Testis (tissue), 3 donors: Measurements from ENCODE around the gene NCOA6. TPM values are rescaled to one million over a fixed set of nuclear protein-coding genes. Genes with fewer than 3 reads are reported as not detected.
A peak's percentile ranks its signal among the peaks of the same experiment; 100 is the strongest.

ENCODE experiments used
- DNase-seq: peaks from one replicate; pipeline ENCODE4 v3.0.0-alpha.2; 2019
- H3K27ac ChIP-seq, 2 donors: fragments of 200-600 bp; sonication (generic); one replicate each; pipeline ENCODE4 v1.5.1; 2019
- H3K27me3 ChIP-seq: fragments of 200-600 bp; sonication (generic); one replicate; pipeline ENCODE4 v1.5.1; 2019
- H3K36me3 ChIP-seq: fragments of 200-600 bp; sonication (generic); one replicate; pipeline ENCODE4 v1.5.1; 2017; ENCODE audit warnings: low read depth; ENCODE audit errors: missing control alignments
- H3K4me1 ChIP-seq: fragments of 200-600 bp; sonication (generic); one replicate; pipeline ENCODE4 v1.5.1; 2019
- H3K4me3 ChIP-seq, 2 donors: fragments of 200-600 bp; sonication (generic); one replicate each; pipeline ENCODE4 v1.5.1; 2017 to 2019
- H3K9me3 ChIP-seq: fragments of 200-600 bp; sonication (generic); one replicate; pipeline ENCODE4 v1.5.1; 2017
- POLR2A ChIP-seq: fragments of 450-650 bp; IDR thresholded peaks from one replicate; pipeline ENCODE4 v1.6.1; 2017; ENCODE audit warnings: antibody characterized with exemption, mild to moderate bottlenecking, moderate library complexity
- whole genome bisulfite sequencing, 2 donors: methylation state at CpG; one replicate each; pipeline ENCODE4 v1.1.5; 2018; 5-methylcytosine and 5-hydroxymethylcytosine counted together
- intact Hi-C: fragments of 100-400 bp; cut with DNase I; formaldehyde crosslinking; loops from one replicate; pipeline ENCODE4 v1.15.1; 2023; ENCODE audit warnings: low total_unique reads
- polyA plus RNA-seq: library from polyadenylated mRNA; stranded (reverse); fragments of 350-450 nt; fragmentation: Illumina TruSeq; extraction: RNeasy Lipid Tissue Mini Kit (QIAGEN cat#74804); gene quantifications from one replicate; pipeline ENCODE4 v1.2.3, GENCODE V29; 2014; ENCODE audit warnings: low read depth, low replicate concordance; ENCODE audit not compliant: insufficient read depth
- total RNA-seq, 2 donors: library from RNA; depleted of rRNA; stranded (reverse); fragments of >200 nt; gene quantifications; one replicate each; pipeline ENCODE4 v1.2.3, GENCODE V29; 2016
- TF ChIP-seq, protein P1 (sequence below), 3 experiments: fragments of 450-650 bp in 2 of 3; fragments of 200-600 bp in 1 of 3; sonication (generic) in 1 of 3; IDR thresholded peaks; one replicate each; pipeline ENCODE4 v1.5.1; 2016 to 2019; ENCODE audit warnings: antibody characterized with exemption in 3 of 3, mild to moderate bottlenecking in 2 of 3, moderate library complexity in 1 of 3

NCOA6 gene
- total and polyA plus RNA-seq, 3 donors from 2014 or later, result 45.2 to 54.4 (median 48.1) TPM

DNA sequence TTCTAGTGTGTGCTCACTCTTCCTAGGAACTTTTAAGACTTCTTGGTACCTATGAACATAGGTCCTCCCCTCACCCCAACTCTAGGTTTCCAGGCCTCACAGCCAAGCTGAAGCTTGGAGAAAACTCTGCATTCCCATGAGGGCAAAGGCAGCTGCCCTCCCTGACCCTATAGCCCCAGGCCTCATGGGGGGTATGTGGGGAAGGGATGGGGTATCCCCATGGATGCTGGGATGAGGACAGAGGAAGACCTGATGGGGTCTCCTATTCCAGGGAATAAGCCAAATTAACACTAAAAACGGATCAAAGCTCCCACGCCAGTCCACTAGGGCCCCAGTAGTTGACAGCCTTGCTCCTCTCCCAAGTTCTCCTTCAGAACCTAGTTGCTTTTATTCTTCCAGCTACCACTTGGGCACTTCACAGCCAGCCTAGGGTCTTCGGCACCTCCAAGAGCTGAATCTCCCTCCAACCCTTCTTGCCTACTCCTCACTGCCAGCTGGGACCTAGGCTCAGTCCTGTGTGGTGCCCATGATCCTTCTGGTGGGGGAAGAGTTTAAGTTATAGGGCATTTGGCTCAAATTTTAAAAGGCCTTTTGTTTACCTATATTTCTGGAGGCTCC lies 113.5 kb downstream of the NCOA6 start:
- H3K4me1 ChIP-seq, result peaks cover 11% of the 10 kb centered on the region
- no peaks in the 10 kb centered on the region for H3K9me3 ChIP-seq
- no peak overlapping the region for H3K4me3 ChIP-seq
- WGBS, 2 donors, result 93 to 95% methylated on average over 3 of the region's 3 CpGs
- no peaks in the 10 kb centered on the region for H3K36me3 ChIP-seq
- TF ChIP-seq, protein P1, sequence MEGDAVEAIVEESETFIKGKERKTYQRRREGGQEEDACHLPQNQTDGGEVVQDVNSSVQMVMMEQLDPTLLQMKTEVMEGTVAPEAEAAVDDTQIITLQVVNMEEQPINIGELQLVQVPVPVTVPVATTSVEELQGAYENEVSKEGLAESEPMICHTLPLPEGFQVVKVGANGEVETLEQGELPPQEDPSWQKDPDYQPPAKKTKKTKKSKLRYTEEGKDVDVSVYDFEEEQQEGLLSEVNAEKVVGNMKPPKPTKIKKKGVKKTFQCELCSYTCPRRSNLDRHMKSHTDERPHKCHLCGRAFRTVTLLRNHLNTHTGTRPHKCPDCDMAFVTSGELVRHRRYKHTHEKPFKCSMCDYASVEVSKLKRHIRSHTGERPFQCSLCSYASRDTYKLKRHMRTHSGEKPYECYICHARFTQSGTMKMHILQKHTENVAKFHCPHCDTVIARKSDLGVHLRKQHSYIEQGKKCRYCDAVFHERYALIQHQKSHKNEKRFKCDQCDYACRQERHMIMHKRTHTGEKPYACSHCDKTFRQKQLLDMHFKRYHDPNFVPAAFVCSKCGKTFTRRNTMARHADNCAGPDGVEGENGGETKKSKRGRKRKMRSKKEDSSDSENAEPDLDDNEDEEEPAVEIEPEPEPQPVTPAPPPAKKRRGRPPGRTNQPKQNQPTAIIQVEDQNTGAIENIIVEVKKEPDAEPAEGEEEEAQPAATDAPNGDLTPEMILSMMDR (IDR thresholded peaks at IDR 0.05), result no peak
- no peak for TF ChIP-seq POLR2A
- H3K27ac ChIP-seq, result no peak overlapping the region
- H3K27me3 ChIP-seq, result no peaks in the 10 kb centered on the region
- no peak for DNase-seq
- intact Hi-C loops, result no loop called here

DNA sequence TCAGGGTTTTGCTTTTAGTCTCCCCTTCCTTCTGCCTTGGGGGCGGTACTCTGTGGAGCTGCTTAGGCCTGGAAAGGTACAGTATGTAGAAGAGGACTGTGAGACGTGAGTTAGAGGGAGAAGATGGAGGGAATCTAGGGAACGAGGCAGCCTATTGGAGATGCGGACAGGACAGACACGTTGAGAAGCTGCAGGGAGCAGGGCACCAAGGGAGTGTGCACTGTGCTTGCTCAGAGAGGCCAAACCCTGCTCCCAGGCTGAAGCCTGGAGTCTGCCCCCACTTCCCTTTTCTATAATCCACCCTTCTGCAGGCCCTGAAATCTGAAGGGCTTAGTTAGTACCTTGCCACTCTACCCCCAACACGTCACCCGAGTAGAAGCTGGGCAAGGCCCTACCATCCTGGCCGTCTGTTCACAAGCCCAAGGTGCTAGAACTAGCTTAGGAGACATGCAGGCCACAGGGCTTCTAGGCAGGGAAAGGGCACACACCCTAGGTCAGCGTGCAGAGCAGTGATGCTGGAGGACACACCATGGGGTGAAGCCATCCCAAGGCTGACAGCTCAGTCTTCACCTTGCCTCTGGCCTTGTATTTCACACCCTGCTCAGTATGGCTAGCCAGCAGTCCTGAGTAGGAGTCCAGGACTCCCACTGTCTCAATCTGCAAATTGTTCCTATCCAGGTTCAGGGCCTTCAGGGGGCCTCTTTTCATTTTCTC lies 114.4 kb downstream of the NCOA6 start:
- H3K27ac ChIP-seq, result peak overlapping the region in 1 of 2 donors; percentile 98
- no peaks in the 10 kb centered on the region for H3K36me3 ChIP-seq
- 76% methylated on average over 8 to 9 of the region's 9 CpGs for WGBS, 2 donors
- intact Hi-C loops, result no loop called here
- H3K9me3 ChIP-seq, result no peaks in the 10 kb centered on the region
- DNase-seq, result no peak
- no peaks in the 10 kb centered on the region for H3K27me3 ChIP-seq
- no peak overlapping the region for H3K4me3 ChIP-seq
- TF ChIP-seq POLR2A, result no peak
- TF ChIP-seq, protein P1 (IDR thresholded peaks at IDR 0.05), result no peak
- peaks cover 11% of the 10 kb centered on the region for H3K4me1 ChIP-seq

DNA sequence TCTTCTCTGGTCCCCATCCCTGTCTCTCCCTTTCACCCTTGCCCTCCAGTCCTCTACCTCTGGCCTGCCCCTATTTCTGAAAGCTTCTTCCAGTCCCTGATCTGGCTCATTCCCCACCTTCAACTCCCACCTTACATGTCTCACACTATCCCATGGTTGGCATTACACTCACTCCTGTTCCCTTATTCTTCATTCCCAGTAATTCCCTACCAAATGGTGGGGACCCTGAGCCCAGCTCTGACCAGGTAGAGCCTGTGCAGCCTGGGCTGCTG lies 114.9 kb downstream of the NCOA6 start:
- intact Hi-C loops, result no loop called here
- Histone ChIP-seq H3K27ac (peak overlapping the region in 1 of 2 donors; percentile 98), H3K9me3 (no peaks in the 10 kb centered on the region), H3K4me1 (peaks cover 13% of the 10 kb centered on the region), H3K36me3 (no peaks in the 10 kb centered on the region), H3K27me3 (no peaks in the 10 kb centered on the region), H3K4me3 (peak overlapping the region in 1 of 2 donors; percentile 84)
- no peak for DNase-seq
- TF ChIP-seq, protein P1 (IDR thresholded peaks at IDR 0.05), result no peak
- TF ChIP-seq POLR2A, result no peak

DNA sequence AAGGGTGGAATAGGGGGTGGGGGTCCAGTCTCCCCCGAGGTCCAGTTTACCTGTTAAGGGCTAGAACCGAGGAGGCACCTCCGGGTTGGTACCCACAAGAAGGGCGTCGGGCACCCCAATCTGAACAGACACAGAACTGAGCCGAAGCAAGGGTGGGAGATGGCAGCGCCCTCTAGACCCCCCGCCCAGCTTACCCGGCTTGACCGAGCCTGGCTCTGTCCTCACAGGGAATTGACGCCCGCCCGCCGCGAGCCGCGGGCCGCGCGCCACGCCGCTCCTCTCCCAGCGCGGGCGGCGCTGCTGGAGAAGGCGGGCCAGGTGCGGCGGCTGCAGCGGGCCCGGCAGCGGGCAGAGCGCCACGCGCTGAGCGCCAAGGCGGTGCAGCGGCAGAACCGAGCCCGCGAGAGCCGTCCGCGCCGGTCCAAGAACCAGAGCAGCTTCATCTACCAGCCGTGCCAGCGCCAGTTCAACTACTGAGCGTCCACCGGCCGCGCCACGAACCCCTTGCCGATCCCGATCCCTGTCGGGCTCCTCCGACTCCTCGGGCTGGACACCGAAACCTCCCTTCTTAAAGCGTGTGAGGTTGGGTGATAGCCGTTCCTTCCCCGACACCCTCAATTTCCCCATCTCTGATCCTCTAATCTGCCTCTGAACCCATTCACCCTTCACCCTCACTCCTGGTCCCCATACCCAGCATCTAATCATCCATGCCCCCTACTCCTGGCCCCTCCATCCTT lies 115.5 kb downstream of the NCOA6 start:
- Histone ChIP-seq H3K27me3 (no peaks in the 10 kb centered on the region), H3K27ac (peak overlapping the region; percentile 87 to 98), H3K36me3 (no peaks in the 10 kb centered on the region), H3K4me3 (peak overlapping the region; percentile 75 to 84), H3K4me1 (peaks cover 18% of the 10 kb centered on the region), H3K9me3 (no peaks in the 10 kb centered on the region)
- peak; percentile 59 for DNase-seq
- intact Hi-C loops, result no loop called here
- TF ChIP-seq POLR2A, result no peak
- TF ChIP-seq, protein P1 (IDR thresholded peaks at IDR 0.05), result no peak
- WGBS, 2 donors, result 13 to 14% methylated on average over 19 to 61 of the region's 61 CpGs
